Spleen (tissue), 11 donors: Measurements from ENCODE around the gene PLCB4. TPM values are rescaled to one million over a fixed set of nuclear protein-coding genes. Genes with fewer than 3 reads are reported as not detected.

Experiments
- DNase-seq: peaks from one replicate; pipeline ENCODE4 v3.0.0-alpha.2; 2020
- H3K27ac ChIP-seq, 8 donors: fragments of 200-600 bp; sonication (generic) in 7 of 8; 1 replicate in 4 of 8; 2 replicates in 4 of 8; pipeline versions ENCODE4 v1.5.0 to v1.8.0; 2016 to 2021; ENCODE audit warnings: inconsistent platforms in 4 of 8, mild to moderate bottlenecking in 4 of 8, moderate library complexity in 1 of 8
- H3K27me3 ChIP-seq, 7 donors: fragments of 200-600 bp; sonication (generic) in 6 of 7; replicated peaks in 1 of 7; 1 replicate in 4 of 7; 2 replicates in 3 of 7; pipeline versions ENCODE4 v1.5.0 to v1.8.0; 2016 to 2021; ENCODE audit warnings: inconsistent platforms in 3 of 7, mild to moderate bottlenecking in 1 of 7
- H3K36me3 ChIP-seq, 6 donors: fragments of 200-600 bp; sonication (generic) in 5 of 6; 1 replicate in 4 of 6; 2 replicates in 2 of 6; pipeline versions ENCODE4 v1.5.0 to v1.8.0; 2016 to 2021; ENCODE audit warnings: inconsistent platforms in 2 of 6
- H3K4me1 ChIP-seq, 6 donors: fragments of 200-600 bp; sonication (generic) in 5 of 6; 1 replicate in 3 of 6; 2 replicates in 3 of 6; pipeline versions ENCODE4 v1.5.0 to v1.8.0; 2016 to 2021; ENCODE audit warnings: inconsistent platforms in 3 of 6
- H3K4me3 ChIP-seq, 8 donors: fragments of 200-600 bp; sonication (generic) in 7 of 8; 1 replicate in 4 of 8; 2 replicates in 4 of 8; pipeline versions ENCODE4 v1.5.0 to v1.8.0; 2016 to 2021; ENCODE audit warnings: inconsistent platforms in 4 of 8, mild to moderate bottlenecking in 4 of 8, moderate library complexity in 2 of 8
- H3K9me3 ChIP-seq, 8 donors: fragments of 200-600 bp; sonication (generic) in 7 of 8; 1 replicate in 4 of 8; 2 replicates in 4 of 8; pipeline versions ENCODE4 v1.5.0 to v1.8.0; 2016 to 2021; ENCODE audit warnings: inconsistent platforms in 4 of 8
- CTCF ChIP-seq, 11 experiments: fragments of 200-600 bp in 7 of 11; fragments of 450-650 bp in 4 of 11; sonication (generic) in 4 of 11; IDR thresholded peaks in 8 of 11; conservative IDR thresholded peaks in 3 of 11; 1 replicate in 7 of 11; 2 replicates in 4 of 11; pipeline versions ENCODE4 v1.4.0 to v1.8.0; 2016 to 2021; ENCODE audit warnings: antibody characterized with exemption in 11 of 11, inconsistent platforms in 4 of 11, mild to moderate bottlenecking in 1 of 11
- POLR2A ChIP-seq, 3 donors: fragments of 450-650 bp; IDR thresholded peaks; one replicate each; pipeline ENCODE4 v1.5.1; 2017; ENCODE audit warnings: antibody characterized with exemption in 3 of 3, mild to moderate bottlenecking in 1 of 3
- POLR2AphosphoS5 ChIP-seq, 3 donors: sonication (generic); formaldehyde crosslinking; IDR thresholded peaks; one replicate each; pipeline ENCODE4 v1.5.1; 2017; ENCODE audit warnings: antibody characterized with exemption in 3 of 3
- WGBS, 5 donors: extraction: QIAGEN DNeasy Blood & Tissue Kit in 3 of 5; methylation state at CpG; one replicate each; pipeline versions ENCODE4 v1.1.5 to v1.1.7; 2013 to 2018; 5-methylcytosine and 5-hydroxymethylcytosine counted together
- intact Hi-C: fragments of 100-400 bp; cut with DNase I; formaldehyde crosslinking; loops from one replicate; pipeline ENCODE4 v1.15.0; 2023; ENCODE audit warnings: low total_unique reads
- polyA plus RNA-seq, 3 donors: library from polyadenylated mRNA; stranded (reverse); fragments of 200-250 nt; gene quantifications; one replicate each; pipeline ENCODE4 v1.2.1, GENCODE V29; 2013
- total RNA-seq, 7 donors: library from RNA; depleted of rRNA in 3 of 7; stranded (reverse); fragments of >200 nt in 3 of 7; fragmentation: NEBNext Ultra II Directional in 4 of 7; extraction: Animal tissue kit (Norgen Biotek cat#: 25700) in 4 of 7; gene quantifications; one replicate each; pipeline versions ENCODE4 v1.1.0 to v1.2.1, GENCODE V29; 2016 to 2021
- donor health status: healthy with polysubstance abuse.
- donor health status: DM: no; HTN: no; CAD: no; lungs with moderate emphysema.
- donor health status: DM: no; HTN: no; CAD: no.
- donor health status: Bipolar disorder and iron deficiency.
- donor health status: healthy.
- donor health status: DM: no; HTN: no; CAD: no.
- donor health status: DM: yes; HTN: yes; CAD: no.

Gene PLCB4
- total and polyA plus RNA-seq, 10 donors: 0.43 to 4.9 (median 1.6) TPM

GRCh38 chr20:9290331-9290730 is 221.4 kb downstream of the PLCB4 start:
- no peak for TF ChIP-seq POLR2A (IDR thresholded peaks at IDR 0.05)
- no peak for TF ChIP-seq POLR2AphosphoS5 (IDR thresholded peaks at IDR 0.05)
- no peak for TF ChIP-seq CTCF (IDR thresholded peaks at IDR 0.05 in 8 of 11, conservative IDR thresholded peaks at IDR 0.05 in 3 of 11)
- 76 to 87% (median 82%) methylated on average over 2 of the region's 2 CpGs for WGBS, 5 donors

GRCh38 chr20:9293145-9293544 is 224.3 kb downstream of the PLCB4 start:
- 63 to 84% (median 74%) methylated on average over 2 of the region's 2 CpGs for WGBS, 5 donors
- no peak overlapping the region for H3K4me3 ChIP-seq
- DNase-seq: no peak

More at GRCh38 chr20:9290331-9290730, 221.4 kb downstream of the PLCB4 start:
- intact Hi-C loops: no loop called here
- H3K27me3 ChIP-seq: no peaks in the 10 kb centered on the region
- no peak overlapping the region for H3K27ac ChIP-seq
- no peak for DNase-seq
- no peaks in the 10 kb centered on the region for H3K9me3 ChIP-seq
- no peak overlapping the region for H3K4me3 ChIP-seq
- H3K36me3 ChIP-seq: no peaks in the 10 kb centered on the region
- H3K4me1 ChIP-seq: no peaks in the 10 kb centered on the region

GRCh38 chr20:9294041-9294440 is 225.2 kb downstream of the PLCB4 start:
- Histone ChIP-seq H3K9me3 (no peaks in the 10 kb centered on the region), H3K4me1 (no peaks in the 10 kb centered on the region), H3K27me3 (no peaks in the 10 kb centered on the region), H3K4me3 (no peak overlapping the region), H3K27ac (no peak overlapping the region), H3K36me3 (no peaks in the 10 kb centered on the region)
- intact Hi-C loops: no loop called here
- DNase-seq: no peak
- TF ChIP-seq POLR2AphosphoS5 (IDR thresholded peaks at IDR 0.05): no peak
- no peak for TF ChIP-seq CTCF (IDR thresholded peaks at IDR 0.05 in 8 of 11, conservative IDR thresholded peaks at IDR 0.05 in 3 of 11)
- no peak for TF ChIP-seq POLR2A (IDR thresholded peaks at IDR 0.05)

More at GRCh38 chr20:9293145-9293544, 224.3 kb downstream of the PLCB4 start:
- Histone ChIP-seq H3K36me3 (no peaks in the 10 kb centered on the region), H3K4me1 (no peaks in the 10 kb centered on the region), H3K27me3 (no peaks in the 10 kb centered on the region), H3K9me3 (no peaks in the 10 kb centered on the region), H3K27ac (no peak overlapping the region)
- no peak for TF ChIP-seq POLR2AphosphoS5 (IDR thresholded peaks at IDR 0.05)
- no peak for TF ChIP-seq POLR2A (IDR thresholded peaks at IDR 0.05)
- no peak for TF ChIP-seq CTCF (IDR thresholded peaks at IDR 0.05 in 8 of 11, conservative IDR thresholded peaks at IDR 0.05 in 3 of 11)
- intact Hi-C loops: no loop called here

- Histone ChIP-seq H3K36me3 (no peaks in the 10 kb centered on the region), H3K4me3 (no peak overlapping the region), H3K27ac (no peak overlapping the region), H3K9me3 (no peaks in the 10 kb centered on the region), H3K4me1 (no peaks in the 10 kb centered on the region), H3K27me3 (no peaks in the 10 kb centered on the region)
- DNase-seq: no peak
- intact Hi-C loops: no loop called here
- 72 to 82% (median 77%) methylated on average over 2 of the region's 2 CpGs for WGBS, 5 donors
- no peak for TF ChIP-seq POLR2A (IDR thresholded peaks at IDR 0.05)
Measured at GRCh38 chr20:9298906-9299305, 230.0 kb downstream of the PLCB4 start.

- Histone ChIP-seq H3K4me1 (no peaks in the 10 kb centered on the region), H3K4me3 (no peak overlapping the region), H3K27ac (no peak overlapping the region), H3K27me3 (no peaks in the 10 kb centered on the region), H3K36me3 (no peaks in the 10 kb centered on the region), H3K9me3 (no peaks in the 10 kb centered on the region)
- intact Hi-C loops: no loop called here
- no peak for DNase-seq
- TF ChIP-seq POLR2AphosphoS5 (IDR thresholded peaks at IDR 0.05) (no peak), POLR2A (IDR thresholded peaks at IDR 0.05) (no peak), CTCF (IDR thresholded peaks at IDR 0.05 in 8 of 11, conservative IDR thresholded peaks at IDR 0.05 in 3 of 11) (no peak)
Measured at GRCh38 chr20:9300080-9300479, 231.2 kb downstream of the PLCB4 start.
